Motor neuron (in vitro differentiated cells): ENCODE measurements around the gene ATP6V1A. TPM values are rescaled to one million over a fixed set of nuclear protein-coding genes. Genes with fewer than 3 reads are reported as not detected.
A peak's percentile ranks its signal among the peaks of the same experiment; 100 is the strongest.

Experiments
- ATAC-seq, 8 experiments: fragments of 200-7000 bp; cut with Tn5 transposase; replicated peaks in 6 of 8; 2 replicates each; pipeline ENCODE4 v1.8.0; 2021; ENCODE audit warnings: mild to moderate bottlenecking in 8 of 8, moderate library complexity in 8 of 8
- H3K27ac ChIP-seq, 2 donors: fragments of 250-450 bp; sonication (Bioruptor Pico); 2 replicates each; pipeline ENCODE4 v1.9.0; 2021; ENCODE audit warnings: antibody characterized with exemption in 2 of 2, mild to moderate bottlenecking in 2 of 2, moderate library complexity in 1 of 2
- H3K4me1 ChIP-seq, 2 donors: fragments of 250-450 bp; sonication (Bioruptor Pico); replicated peaks in 1 of 2; 2 replicates each; pipeline ENCODE4 v1.6.1; 2021; ENCODE audit warnings: antibody characterized with exemption in 2 of 2, mild to moderate bottlenecking in 2 of 2, moderate library complexity in 1 of 2
- H3K4me3 ChIP-seq, 5 donors: fragments of 250-450 bp; sonication (Bioruptor Pico); 2 replicates each; pipeline ENCODE4 v1.9.0; 2021; ENCODE audit warnings: antibody characterized with exemption in 5 of 5, mild to moderate bottlenecking in 5 of 5, moderate library complexity in 4 of 5
- WGBS, 10 experiments: fragments of 450-650 bp; shearing (Covaris generic); methylation state at CpG; one replicate each; pipeline ENCODE4 v1.0.0; 2022; 5-methylcytosine and 5-hydroxymethylcytosine counted together
- in situ Hi-C, 9 experiments: fragments of 400-800 bp; cut with MboI; loops; one replicate each; pipeline ENCODE4 v1.15.0; 2021; ENCODE audit warnings: low sequenced_read_pairs in 9 of 9, low pct_unique_long_range_greater_than_20kb in 2 of 9; ENCODE audit not compliant: unreplicated experiment in 9 of 9
- total RNA-seq, 8 experiments: library from RNA; unstranded; fragments of 300-600 nt; gene quantifications; 2 replicates each; pipeline versions ENCODE4 v1.2.3 to v1.2.4, GENCODE V29; 2022

The ATP6V1A gene
- total RNA-seq, 8 experiments from 2014 or later, result 48.9 to 129 (median 94.7) TPM

DNA sequence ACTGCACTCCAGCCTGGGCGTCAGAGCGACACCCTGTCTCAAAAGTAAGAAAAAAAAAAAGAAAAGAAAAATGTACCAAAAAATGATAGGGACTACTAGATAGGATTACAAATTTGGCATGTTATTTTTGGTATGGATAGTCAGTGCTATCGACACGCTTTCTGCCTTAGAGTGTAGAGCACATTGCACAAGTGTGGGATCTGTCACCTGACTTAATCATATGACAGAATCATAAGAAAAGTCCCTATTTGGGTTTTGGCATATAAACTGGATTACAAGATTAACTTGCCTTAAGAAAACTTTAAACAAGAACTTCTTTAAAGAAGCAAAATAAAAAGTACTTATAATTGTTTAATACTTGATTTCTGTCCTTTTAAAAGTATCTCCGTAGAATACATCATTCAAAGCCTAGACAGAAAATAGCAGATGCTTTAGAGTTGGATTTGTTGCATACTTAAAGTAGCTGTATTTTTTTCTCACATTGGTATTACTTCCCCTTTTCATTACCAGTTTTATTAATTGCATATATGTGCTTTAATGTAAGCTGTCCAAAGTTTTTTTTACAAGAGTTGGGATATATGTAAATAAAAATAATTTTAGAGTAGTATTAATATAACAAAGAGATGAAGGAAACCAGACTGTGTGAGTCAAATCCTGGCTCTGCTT is 7.8 kb downstream of the ATP6V1A start:
- H3K4me3 ChIP-seq, result no peak overlapping the region
- peaks cover 1 to 9% of the 10 kb centered on the region in 2 donors for H3K4me1 ChIP-seq
- in situ Hi-C loops, result no loop called here
- ATAC-seq, result no peak
- no peak overlapping the region for H3K27ac ChIP-seq
- WGBS, 10 experiments, result 89 to 100% (median 95%) methylated on average over 2 to 5 of the region's 5 CpGs

GRCh38 chr3:113758389-113759024 is 11.7 kb downstream of the ATP6V1A start:
- H3K4me3 ChIP-seq, result no peak overlapping the region
- WGBS, 10 experiments, result 83 to 100% (median 100%) methylated on average over 1 of the region's 1 CpG; no CpG with 5 or more reads in 2 of the 10 experiments
- no peak for ATAC-seq
- H3K27ac ChIP-seq, result no peak overlapping the region
- in situ Hi-C loops, result no loop called here
- H3K4me1 ChIP-seq, result peaks cover 0 to 2% of the 10 kb centered on the region in 2 donors

DNA sequence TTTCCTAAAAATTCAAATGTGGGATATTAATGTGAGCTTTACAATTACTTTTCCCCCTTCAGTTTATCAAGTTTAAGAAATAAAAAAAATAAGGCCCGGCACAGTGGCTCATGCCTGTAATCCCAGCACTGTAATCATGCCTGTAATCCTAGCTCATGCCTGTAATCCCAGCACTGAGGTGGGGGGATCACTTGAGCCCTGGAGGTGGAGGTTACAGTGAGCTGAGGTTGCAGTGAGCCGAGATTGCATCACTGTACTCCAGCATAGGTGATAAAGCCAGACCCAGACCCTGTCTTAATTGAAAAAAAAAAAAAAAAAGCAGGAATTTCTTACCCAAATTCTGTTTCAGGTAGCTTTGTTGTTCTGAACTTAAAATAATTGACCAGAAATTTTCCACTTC is 17.9 kb downstream of the ATP6V1A start:
- in situ Hi-C loops, result no loop called here
- Histone ChIP-seq H3K4me1 (no peaks in the 10 kb centered on the region), H3K27ac (no peak overlapping the region), H3K4me3 (no peak overlapping the region)
- WGBS, 10 experiments, result 86 to 100% (median 93%) methylated on average over 1 to 2 of the region's 2 CpGs; no CpG with 5 or more reads in 4 of the 10 experiments
- no peak for ATAC-seq

DNA sequence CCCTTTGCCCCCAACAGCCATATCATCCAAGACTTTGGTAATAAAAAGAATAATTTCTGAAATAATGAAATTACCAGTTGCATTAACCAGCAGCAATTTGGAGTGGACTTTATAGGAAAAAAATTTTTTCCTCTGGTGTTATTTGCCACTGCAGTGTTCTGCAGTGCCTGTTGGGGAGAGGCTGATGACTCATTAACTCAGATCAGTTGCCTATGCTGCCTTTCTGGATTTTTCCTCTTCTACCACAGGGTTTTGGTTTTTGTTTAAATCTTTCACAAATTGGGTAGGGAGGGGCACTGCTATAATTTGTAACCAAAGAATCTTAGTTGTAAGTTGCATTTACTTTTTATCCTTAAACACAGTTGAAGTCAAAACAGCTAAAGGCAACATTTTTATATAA is 22.7 kb downstream of the ATP6V1A start:
- peak in 4 of 8 experiments; percentile 39 to 90 (median 68) for ATAC-seq
- H3K4me3 ChIP-seq, result no peak overlapping the region
- in situ Hi-C loops, result no loop called here
- H3K4me1 ChIP-seq, result no peaks in the 10 kb centered on the region
- H3K27ac ChIP-seq, result no peak overlapping the region

GRCh38 chr3:113771993-113772392 is 25.2 kb downstream of the ATP6V1A start:
- ATAC-seq, result no peak
- Histone ChIP-seq H3K4me3 (no peak overlapping the region), H3K27ac (no peak overlapping the region), H3K4me1 (no peaks in the 10 kb centered on the region)
- in situ Hi-C loops, result no loop called here

DNA sequence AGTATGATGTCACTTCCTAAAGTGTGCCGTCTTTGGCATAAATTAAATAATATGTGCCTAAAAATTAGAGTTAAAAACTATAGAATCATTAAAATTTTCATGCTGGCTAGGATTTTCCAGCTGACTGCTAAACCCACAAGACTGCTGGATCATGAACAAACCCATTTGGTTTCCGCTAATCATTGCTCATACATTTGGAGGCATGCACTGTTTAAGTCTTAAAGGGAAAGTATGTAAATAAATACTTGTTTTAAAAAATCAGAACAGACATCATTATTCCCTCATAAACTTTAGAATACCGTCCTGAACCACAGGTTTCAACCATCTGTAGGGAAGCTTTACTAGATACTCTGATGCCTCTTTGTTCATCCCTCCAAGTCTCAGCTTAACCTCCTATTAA is 26.5 kb downstream of the ATP6V1A start:
- H3K4me1 ChIP-seq, result no peaks in the 10 kb centered on the region
- H3K27ac ChIP-seq, result no peak overlapping the region
- in situ Hi-C loops, result no loop called here
- no peak overlapping the region for H3K4me3 ChIP-seq
- ATAC-seq, result no peak
- WGBS, 10 experiments, result 27 to 100% (median 81%) methylated on average over 2 to 3 of the region's 3 CpGs; no CpG with 5 or more reads in 2 of the 10 experiments

GRCh38 chr3:113775516-113775915 is 28.7 kb downstream of the ATP6V1A start:
- no peak overlapping the region for H3K4me3 ChIP-seq
- H3K27ac ChIP-seq, result no peak overlapping the region
- no peak for ATAC-seq
- in situ Hi-C loops, result no loop called here
- H3K4me1 ChIP-seq, result no peaks in the 10 kb centered on the region
- 60 to 100% (median 84%) methylated on average over 1 of the region's 1 CpG; no CpG with 5 or more reads in 2 of the 10 experiments for WGBS, 10 experiments

GRCh38 chr3:113776564-113776963 is 29.7 kb downstream of the ATP6V1A start:
- no peak for ATAC-seq
- in situ Hi-C loops, result no loop called here
- Histone ChIP-seq H3K4me1 (no peaks in the 10 kb centered on the region), H3K4me3 (no peak overlapping the region), H3K27ac (no peak overlapping the region)
- WGBS, 10 experiments, result 78 to 100% (median 100%) methylated on average over 1 to 3 of the region's 3 CpGs

DNA sequence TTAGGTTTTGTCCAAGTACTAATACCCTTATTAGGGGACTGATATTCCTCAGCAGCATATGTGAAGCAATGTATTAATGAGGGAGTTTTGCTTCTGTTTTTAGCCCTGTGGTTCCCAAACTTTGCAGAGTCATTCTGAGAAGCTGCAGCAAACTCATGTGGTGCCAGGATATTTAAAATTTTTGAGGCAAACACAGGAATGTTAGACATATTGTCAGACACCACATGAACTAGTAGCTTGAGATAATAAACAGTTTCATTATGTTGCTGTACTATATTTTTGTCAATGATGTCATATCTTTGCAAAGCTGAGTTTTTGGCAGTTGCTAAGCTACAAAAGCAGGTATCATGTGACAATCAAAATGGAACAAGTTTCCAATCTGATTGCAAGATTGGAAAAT is 36.6 kb downstream of the ATP6V1A start:
- Histone ChIP-seq H3K4me3 (no peak overlapping the region), H3K27ac (no peak overlapping the region), H3K4me1 (no peaks in the 10 kb centered on the region)
- in situ Hi-C loops, result no loop called here
- ATAC-seq, result peak in 3 of 8 experiments; percentile 61 to 99 (median 97)

- Histone ChIP-seq H3K4me3 (no peak overlapping the region), H3K27ac (no peak overlapping the region), H3K4me1 (no peaks in the 10 kb centered on the region)
- in situ Hi-C loops, result no loop called here
- no peak for ATAC-seq
- WGBS, 10 experiments, result 71 to 100% (median 92%) methylated on average over 1 to 4 of the region's 4 CpGs; no CpG with 5 or more reads in 1 of the 10 experiments
Measured at GRCh38 chr3:113783980-113784379, 37.1 kb downstream of the ATP6V1A start.

DNA sequence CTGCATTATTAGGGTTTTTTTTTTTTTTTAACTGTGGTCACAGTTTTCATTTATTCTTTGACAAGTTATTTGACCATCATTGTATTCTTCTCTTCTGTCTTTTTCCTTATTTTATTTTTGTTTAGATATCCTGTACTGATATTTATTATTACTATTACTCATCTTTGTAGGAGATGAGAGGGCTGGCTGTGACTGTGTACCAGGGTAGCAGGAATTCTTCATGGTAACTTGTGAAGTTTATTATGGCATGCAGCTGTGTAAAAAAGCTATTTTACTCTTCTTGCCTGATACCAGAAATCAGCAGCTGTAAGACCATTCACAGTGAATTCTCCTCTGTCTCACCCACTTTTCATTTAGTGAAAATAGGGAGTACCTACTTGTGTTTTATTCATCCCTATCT is 44.5 kb downstream of the ATP6V1A start:
- Histone ChIP-seq H3K4me3 (no peak overlapping the region), H3K4me1 (no peaks in the 10 kb centered on the region), H3K27ac (no peak overlapping the region)
- ATAC-seq, result no peak
- in situ Hi-C loops, result no loop called here

- no peak for ATAC-seq
- H3K4me1 ChIP-seq, result no peaks in the 10 kb centered on the region
- in situ Hi-C loops, result no loop called here
- WGBS, 10 experiments, result 89 to 100% (median 96%) methylated on average over 1 to 4 of the region's 4 CpGs; no CpG with 5 or more reads in 1 of the 10 experiments
- H3K4me3 ChIP-seq, result no peak overlapping the region
- H3K27ac ChIP-seq, result no peak overlapping the region
Measured at GRCh38 chr3:113794526-113794925, 47.7 kb downstream of the ATP6V1A start.

DNA sequence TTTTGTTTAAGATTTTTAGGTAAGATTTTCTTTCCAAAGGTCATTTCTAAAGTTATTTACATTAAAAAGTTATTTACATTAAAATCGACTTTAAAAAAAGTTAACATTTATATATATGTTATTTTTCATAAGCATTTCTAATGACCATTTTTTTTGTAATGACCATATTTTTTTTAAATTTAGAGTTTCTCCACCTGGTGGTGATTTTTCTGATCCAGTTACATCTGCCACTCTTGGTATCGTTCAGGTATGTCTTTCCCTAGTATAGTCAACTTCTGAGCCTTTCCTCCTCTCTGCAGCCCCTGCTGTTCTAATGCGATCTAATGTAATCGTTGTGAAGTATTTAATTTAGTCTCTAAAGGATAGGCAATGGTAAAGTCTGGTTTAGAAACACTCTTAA is 48.9 kb downstream of the ATP6V1A start:
- Histone ChIP-seq H3K27ac (no peak overlapping the region), H3K4me3 (no peak overlapping the region), H3K4me1 (no peaks in the 10 kb centered on the region)
- WGBS, 10 experiments, result 76 to 100% (median 87%) methylated on average over 1 to 4 of the region's 4 CpGs
- in situ Hi-C loops, result no loop called here
- no peak for ATAC-seq

- Histone ChIP-seq H3K27ac (no peak overlapping the region), H3K4me3 (no peak overlapping the region), H3K4me1 (no peaks in the 10 kb centered on the region)
- WGBS, 10 experiments, result 80 to 100% (median 94%) methylated on average over 1 to 3 of the region's 3 CpGs; no CpG with 5 or more reads in 1 of the 10 experiments
- no peak for ATAC-seq
- in situ Hi-C loops, result no loop called here
Measured at GRCh38 chr3:113802795-113803455, 56.1 kb downstream of the ATP6V1A start.
